ENCODE data around the gene RFX3.
A peak's percentile ranks its signal among the peaks of the same experiment; 100 is the strongest.

Gene RFX3

GRCh38 chr9:3181049-3181953, 344.5 kb downstream of the RFX3 start (continued):
- TF ChIP-seq PRDM10 (tag by site-specific recombination; IDR thresholded peaks at IDR 0.05): peak; percentile 99
- TF ChIP-seq ZBTB17 (tag by site-specific recombination; IDR thresholded peaks at IDR 0.05): 0 out of 2 replicates have a peak, but pooled peaks have one; percentile 49
- no peak for TF ChIP-seq ZNF324 (tag by site-specific recombination; IDR thresholded peaks at IDR 0.05)
- no peak; the same call in 1 of the 2 replicates for TF ChIP-seq ZNF394 (tag by site-specific recombination; IDR thresholded peaks at IDR 0.05; ENCODE audit: borderline replicate concordance)
- TF ChIP-seq ZNF837 (tag by site-specific recombination; IDR thresholded peaks at IDR 0.05): no peak
- TF ChIP-seq ZNF530 (tag by site-specific recombination; IDR thresholded peaks at IDR 0.05; ENCODE audit: low read depth): no peak
- TF ChIP-seq ZNF350 (tag by site-specific recombination; IDR thresholded peaks at IDR 0.05): no peak
- peak; percentile 65 for TF ChIP-seq ZBTB26 (tag by site-specific recombination; optimal IDR thresholded peaks at IDR 0.05)
- no peak for TF ChIP-seq ZBTB10 (tag by site-specific recombination; IDR thresholded peaks at IDR 0.05)
- no peak for TF ChIP-seq REPIN1 (tag by site-specific recombination; IDR thresholded peaks at IDR 0.05; ENCODE audit: low read depth)
- TF ChIP-seq ZNF239 (tag by site-specific recombination; IDR thresholded peaks at IDR 0.05): no peak
- no peak for TF ChIP-seq ZNF132 (tag by site-specific recombination; IDR thresholded peaks at IDR 0.05; ENCODE audit: borderline replicate concordance)
- TF ChIP-seq ZNF555 (tag by site-specific recombination; conservative IDR thresholded peaks at IDR 0.05): no peak
- TF ChIP-seq ZNF18 (tag by site-specific recombination; IDR thresholded peaks at IDR 0.05): peak; percentile 42; the same call in 1 of the 2 replicates
- TF ChIP-seq ZFP69B (tag by site-specific recombination; IDR thresholded peaks at IDR 0.05): peak; percentile 91
- 0 out of 2 replicates have a peak, but pooled peaks have one; percentile 25 for TF ChIP-seq ZFP37 (tag by site-specific recombination; IDR thresholded peaks at IDR 0.05)
- TF ChIP-seq ZBTB7A (tag by site-specific recombination; IDR thresholded peaks at IDR 0.05; ENCODE audit: low read depth): no peak
- peak; percentile 26; the same call in 1 of the 2 replicates for TF ChIP-seq ZNF777 (tag by site-specific recombination; IDR thresholded peaks at IDR 0.05; ENCODE audit: borderline replicate concordance)
- TF ChIP-seq ZNF654 (tag by site-specific recombination; IDR thresholded peaks at IDR 0.05; ENCODE audit: low read depth): peak; percentile 78
- TF ChIP-seq ZBTB21 (tag by site-specific recombination; IDR thresholded peaks at IDR 0.05): no peak
- TF ChIP-seq ZNF692 (tag by site-specific recombination; IDR thresholded peaks at IDR 0.05): peak; percentile 95
- TF ChIP-seq HOXD13 (CRISPR knock-in tag; IDR thresholded peaks at IDR 0.05; ENCODE audit: borderline replicate concordance): no peak
- TF ChIP-seq ZFHX2 (tag by site-specific recombination; conservative IDR thresholded peaks at IDR 0.05): peak; percentile 68
- no peak for TF ChIP-seq ZNF140 (tag by site-specific recombination; IDR thresholded peaks at IDR 0.05)
- no peak for TF ChIP-seq ZNF677 (tag by site-specific recombination; IDR thresholded peaks at IDR 0.05)
